ENCODE results near the gene EIF2AK3. TPM values are rescaled to one million over a fixed set of nuclear protein-coding genes. Genes with fewer than 3 reads are reported as not detected.

The EIF2AK3 gene
- total RNA-seq, 1 donor from 2014 or later: 27.1 TPM

GRCh38 chr2:88659538-88659915 lies 32.3 kb upstream of the EIF2AK3 start:
- Histone ChIP-seq H3K9me3 (ENCODE audit: insufficient read depth, low read depth, low read length) (no peaks in the 10 kb centered on the region), H3K4me1 (ENCODE audit: insufficient read depth, low read length) (peaks cover 21% of the 10 kb centered on the region), H2AFZ (ENCODE audit: low read depth, low read length) (no peak overlapping the region), H3K27ac (ENCODE audit: low read depth, low read length) (no peak overlapping the region), H3K4me2 (ENCODE audit: low read length) (peak overlapping the region; percentile 26), H4K20me1 (ENCODE audit: insufficient read depth, low read length) (no peaks in the 10 kb centered on the region), H3K4me3 (ENCODE audit: insufficient read depth, low read depth, low read length) (no peak overlapping the region), H3K36me3 (ENCODE audit: insufficient read depth, low read length) (no peaks in the 10 kb centered on the region), H3K79me2 (ENCODE audit: insufficient read depth, low read length) (no peaks in the 10 kb centered on the region), H3K27me3 (ENCODE audit: insufficient read depth, low read length) (no peaks in the 10 kb centered on the region), H3K9ac (ENCODE audit: low read length) (peak overlapping the region; percentile 18)
- H3K27me3 Mint-ChIP-seq (ENCODE audit: low read depth, unreplicated experiment): no peaks in the 10 kb centered on the region
- peak overlapping the region; percentile 98 for H3K27ac Mint-ChIP-seq (ENCODE audit: unreplicated experiment)
- DNase-seq (ENCODE audit: low read depth) (peak; percentile 35), FAIRE-seq (no peak)
- peaks cover 27% of the 10 kb centered on the region for H3K4me1 Mint-ChIP-seq (ENCODE audit: low read depth, unreplicated experiment)
- H3K9me3 Mint-ChIP-seq (ENCODE audit: unreplicated experiment): peaks cover 2% of the 10 kb centered on the region
- H3K36me3 Mint-ChIP-seq (ENCODE audit: low read depth, unreplicated experiment): no peaks in the 10 kb centered on the region
- TF ChIP-seq EZH2 (IDR thresholded peaks at IDR 0.05; ENCODE audit: insufficient read depth, low read length) (no peak), CTCF (IDR thresholded peaks at IDR 0.05; ENCODE audit: insufficient read depth, low read depth, low read length) (no peak)
- no peak overlapping the region for H3K4me3 Mint-ChIP-seq (ENCODE audit: unreplicated experiment)

GRCh38 chr2:88658881-88659537 lies 31.7 kb upstream of the EIF2AK3 start:
- Histone ChIP-seq H3K9me3 (ENCODE audit: insufficient read depth, low read depth, low read length) (no peaks in the 10 kb centered on the region), H4K20me1 (ENCODE audit: insufficient read depth, low read length) (no peaks in the 10 kb centered on the region), H3K9ac (ENCODE audit: low read length) (peak overlapping the region; percentile 29), H3K4me2 (ENCODE audit: low read length) (peak overlapping the region; percentile 26), H3K4me3 (ENCODE audit: insufficient read depth, low read depth, low read length) (no peak overlapping the region), H2AFZ (ENCODE audit: low read depth, low read length) (no peak overlapping the region), H3K36me3 (ENCODE audit: insufficient read depth, low read length) (no peaks in the 10 kb centered on the region), H3K27me3 (ENCODE audit: insufficient read depth, low read length) (no peaks in the 10 kb centered on the region), H3K27ac (ENCODE audit: low read depth, low read length) (peak overlapping the region; percentile 62), H3K4me1 (ENCODE audit: insufficient read depth, low read length) (peaks cover 21% of the 10 kb centered on the region), H3K79me2 (ENCODE audit: insufficient read depth, low read length) (no peaks in the 10 kb centered on the region)
- H3K9me3 Mint-ChIP-seq (ENCODE audit: unreplicated experiment): peaks cover 2% of the 10 kb centered on the region
- peak overlapping the region; percentile 98 for H3K27ac Mint-ChIP-seq (ENCODE audit: unreplicated experiment)
- H3K27me3 Mint-ChIP-seq (ENCODE audit: low read depth, unreplicated experiment): no peaks in the 10 kb centered on the region
- DNase-seq (ENCODE audit: low read depth) (peak; percentile 61), FAIRE-seq (no peak)
- TF ChIP-seq EZH2 (IDR thresholded peaks at IDR 0.05; ENCODE audit: insufficient read depth, low read length): no peak
- TF ChIP-seq CTCF (IDR thresholded peaks at IDR 0.05; ENCODE audit: insufficient read depth, low read depth, low read length): no peak
- peaks cover 27% of the 10 kb centered on the region for H3K4me1 Mint-ChIP-seq (ENCODE audit: low read depth, unreplicated experiment)
- H3K36me3 Mint-ChIP-seq (ENCODE audit: low read depth, unreplicated experiment): no peaks in the 10 kb centered on the region
- no peak overlapping the region for H3K4me3 Mint-ChIP-seq (ENCODE audit: unreplicated experiment)

- Histone ChIP-seq H3K4me1 (ENCODE audit: insufficient read depth, low read length) (peaks cover 21% of the 10 kb centered on the region), H3K36me3 (ENCODE audit: insufficient read depth, low read length) (no peaks in the 10 kb centered on the region), H3K4me3 (ENCODE audit: insufficient read depth, low read depth, low read length) (no peak overlapping the region), H3K79me2 (ENCODE audit: insufficient read depth, low read length) (no peaks in the 10 kb centered on the region), H4K20me1 (ENCODE audit: insufficient read depth, low read length) (no peaks in the 10 kb centered on the region), H3K9me3 (ENCODE audit: insufficient read depth, low read depth, low read length) (no peaks in the 10 kb centered on the region), H3K27ac (ENCODE audit: low read depth, low read length) (peak overlapping the region; percentile 62), H2AFZ (ENCODE audit: low read depth, low read length) (no peak overlapping the region), H3K27me3 (ENCODE audit: insufficient read depth, low read length) (no peaks in the 10 kb centered on the region), H3K4me2 (ENCODE audit: low read length) (peak overlapping the region; percentile 26), H3K9ac (ENCODE audit: low read length) (peak overlapping the region; percentile 29)
- H3K4me3 Mint-ChIP-seq (ENCODE audit: unreplicated experiment): no peak overlapping the region
- H3K4me1 Mint-ChIP-seq (ENCODE audit: low read depth, unreplicated experiment): peaks cover 27% of the 10 kb centered on the region
- FAIRE-seq: no peak
- H3K27ac Mint-ChIP-seq (ENCODE audit: unreplicated experiment): peak overlapping the region; percentile 98
- H3K9me3 Mint-ChIP-seq (ENCODE audit: unreplicated experiment): peaks cover 2% of the 10 kb centered on the region
- no peaks in the 10 kb centered on the region for H3K27me3 Mint-ChIP-seq (ENCODE audit: low read depth, unreplicated experiment)
- TF ChIP-seq EZH2 (IDR thresholded peaks at IDR 0.05; ENCODE audit: insufficient read depth, low read length) (no peak), CTCF (IDR thresholded peaks at IDR 0.05; ENCODE audit: insufficient read depth, low read depth, low read length) (no peak)
- no peaks in the 10 kb centered on the region for H3K36me3 Mint-ChIP-seq (ENCODE audit: low read depth, unreplicated experiment)
- peak; percentile 68 for DNase-seq (ENCODE audit: low read depth)
These were observed 31.1 kb upstream of the EIF2AK3 start for GRCh38 chr2:88658326-88658725.

Data from astrocyte (in vitro differentiated cells and primary cell).